Activated CD4-positive, CD25-positive, alpha-beta regulatory T cell treated with anti-CD3 and anti-CD28 coated beads, Interleukin-2, amount 50 U/mL, for 16 hours (primary cell): ENCODE results near the gene SAMD4A.

Experiments
- DNase-seq: peaks from one replicate; pipeline ENCODE4 v3.0.0-alpha.2; 2020; ENCODE audit warnings: low read depth, low spot score

The SAMD4A gene

GRCh38 chr14:54631016-54631415 lies 64.1 kb downstream of the SAMD4A start:
- no peak for DNase-seq

- no peak for DNase-seq
These were observed 65.5 kb downstream of the SAMD4A start for GRCh38 chr14:54632452-54632851.

- no peak for DNase-seq
These were observed 66.1 kb downstream of the SAMD4A start for GRCh38 chr14:54633076-54633475.

- no peak for DNase-seq
These were observed 70.6 kb downstream of the SAMD4A start for GRCh38 chr14:54637270-54638134.

GRCh38 chr14:54638135-54638446 lies 71.2 kb downstream of the SAMD4A start:
- no peak for DNase-seq

- DNase-seq: no peak
These were observed 72.7 kb downstream of the SAMD4A start for GRCh38 chr14:54639611-54640010.

GRCh38 chr14:54640506-54640905 lies 73.6 kb downstream of the SAMD4A start:
- no peak for DNase-seq

GRCh38 chr14:54642121-54642520 lies 75.2 kb downstream of the SAMD4A start:
- no peak for DNase-seq

- DNase-seq: no peak
These were observed 76.1 kb downstream of the SAMD4A start for GRCh38 chr14:54642801-54643695.

GRCh38 chr14:54643696-54644176 lies 76.8 kb downstream of the SAMD4A start:
- no peak for DNase-seq

GRCh38 chr14:54645639-54646038 lies 78.7 kb downstream of the SAMD4A start:
- DNase-seq: no peak

- no peak for DNase-seq
These were observed 79.7 kb downstream of the SAMD4A start for GRCh38 chr14:54646626-54647025.

- no peak for DNase-seq
These were observed 80.5 kb downstream of the SAMD4A start for GRCh38 chr14:54647378-54647777.

- no peak for DNase-seq
These were observed 82.1 kb downstream of the SAMD4A start for GRCh38 chr14:54649056-54649455.

- DNase-seq: no peak
These were observed 83.5 kb downstream of the SAMD4A start for GRCh38 chr14:54650331-54650958.

GRCh38 chr14:54650959-54651351 lies 84.0 kb downstream of the SAMD4A start:
- no peak for DNase-seq

- DNase-seq: no peak
These were observed 84.7 kb downstream of the SAMD4A start for GRCh38 chr14:54651649-54652048.

- no peak for DNase-seq
These were observed 85.3 kb downstream of the SAMD4A start for GRCh38 chr14:54652188-54652587.

GRCh38 chr14:54652605-54653052 lies 85.7 kb downstream of the SAMD4A start:
- DNase-seq: no peak

GRCh38 chr14:54653712-54654469 lies 87.0 kb downstream of the SAMD4A start:
- DNase-seq: no peak

- DNase-seq: no peak
These were observed 87.7 kb downstream of the SAMD4A start for GRCh38 chr14:54654605-54655004.
